T-helper 2 cell treated with Interferon-gamma antibody and Interleukin-4, amounts not matched to agents 100 ng/mL and 5 ng/mL, for 36 hours (primary cell): ENCODE measurements around the gene FAM180B. TPM values are rescaled to one million over a fixed set of nuclear protein-coding genes. Genes with fewer than 3 reads are reported as not detected.

Source experiments
- total RNA-seq: library from RNA; stranded (reverse); gene quantifications from 2 replicates; pipeline ENCODE4 v1.2.3, GENCODE V29; 2022

Gene FAM180B
- total RNA-seq, 1 donor from 2014 or later: 0.18 TPM

Other genes starting within 250 kb of the FAM180B start
- gene MYBPC3, start 234.0 kb upstream of the FAM180B start, total RNA-seq: not detected in 2 replicates
- not detected in 2 replicates for gene SPI1, start 208.1 kb upstream of the FAM180B start, total RNA-seq
- gene SLC39A13, start 178.1 kb upstream of the FAM180B start, total RNA-seq: 20.2 and 20.6 TPM in 2 replicates
- 176 and 181 TPM in 2 replicates for gene PSMC3, start 160.2 kb upstream of the FAM180B start, total RNA-seq
- gene RAPSN, start 137.5 kb upstream of the FAM180B start, total RNA-seq: 0.93 and 1.1 TPM in 2 replicates
- 115 and 123 TPM in 2 replicates for gene CELF1, start 33.5 kb upstream of the FAM180B start, total RNA-seq
- 34.2 and 38.4 TPM in 2 replicates for gene PTPMT1, start 21.1 kb upstream of the FAM180B start, total RNA-seq
- 17.2 and 17.8 TPM in 2 replicates for gene KBTBD4, start 7.7 kb upstream of the FAM180B start, total RNA-seq
- gene NDUFS3, start 7.6 kb upstream of the FAM180B start, total RNA-seq: 111 and 127 TPM in 2 replicates
- gene C1QTNF4, start 7.7 kb downstream of the FAM180B start, total RNA-seq: 0.30 and 0.52 TPM in 2 replicates
- 103 and 104 TPM in 2 replicates for gene MTCH2, start 55.9 kb downstream of the FAM180B start, total RNA-seq
- 5.1 and 5.2 TPM in 2 replicates for gene AGBL2, start 128.7 kb downstream of the FAM180B start, total RNA-seq
- 143 and 146 TPM in 2 replicates for gene FNBP4, start 180.7 kb downstream of the FAM180B start, total RNA-seq